Peyer's patch (tissue), 4 donors: ENCODE results near the gene FUT7. TPM values are rescaled to one million over a fixed set of nuclear protein-coding genes. Genes with fewer than 3 reads are reported as not detected.

Source experiments
- DNase-seq, 3 donors: peaks; one replicate each; pipeline ENCODE4 v3.0.0-alpha.2; 2017 to 2019
- H3K27ac ChIP-seq, 4 donors: fragments of 200-600 bp; sonication (generic); one replicate each; pipeline ENCODE4 v1.5.1; 2016 to 2019
- H3K27me3 ChIP-seq, 2 donors: fragments of 200-600 bp; sonication (generic); one replicate each; pipeline ENCODE4 v1.5.1; 2019
- H3K36me3 ChIP-seq, 3 donors: fragments of 200-600 bp; sonication (generic); one replicate each; pipeline ENCODE4 v1.5.1; 2016 to 2019
- H3K4me1 ChIP-seq, 4 donors: fragments of 200-600 bp; sonication (generic); one replicate each; pipeline ENCODE4 v1.5.1; 2016 to 2019
- H3K4me3 ChIP-seq, 4 donors: fragments of 200-600 bp; sonication (generic); 1 replicate in 3 of 4; 2 replicates in 1 of 4; pipeline ENCODE4 v1.5.1; 2016 to 2019; ENCODE audit warnings: mild to moderate bottlenecking in 1 of 4
- H3K9me3 ChIP-seq, 4 donors: fragments of 200-600 bp; sonication (generic); one replicate each; pipeline ENCODE4 v1.5.1; 2016 to 2019; ENCODE audit warnings: mild to moderate bottlenecking in 1 of 4
- CTCF ChIP-seq, 6 experiments: fragments of 450-650 bp in 4 of 6; fragments of 200-600 bp in 2 of 6; sonication (generic) in 1 of 6; IDR thresholded peaks; one replicate each; pipeline ENCODE4 v1.5.1; 2017 to 2019; ENCODE audit warnings: antibody characterized with exemption in 6 of 6, mild to moderate bottlenecking in 3 of 6, moderate library complexity in 1 of 6
- POLR2A ChIP-seq, 2 donors: fragments of 450-650 bp; IDR thresholded peaks; one replicate each; pipeline ENCODE4 v1.5.1; 2017; ENCODE audit warnings: antibody characterized with exemption in 2 of 2, mild to moderate bottlenecking in 2 of 2, moderate library complexity in 2 of 2
- total RNA-seq, 4 donors: library from RNA; depleted of rRNA; stranded (reverse); fragments of >200 nt; gene quantifications; one replicate each; pipeline ENCODE4 v1.1.0, GENCODE V29; 2016

The FUT7 gene
- total RNA-seq, 4 donors from 2014 or later = not detected

GRCh38 chr9:137015976-137016375 is 15.9 kb downstream of the FUT7 start:
- H3K27me3 ChIP-seq = no peaks in the 10 kb centered on the region
- H3K4me1 ChIP-seq = no peaks in the 10 kb centered on the region
- TF ChIP-seq POLR2A (IDR thresholded peaks at IDR 0.05) (no peak), CTCF (IDR thresholded peaks at IDR 0.05) (no peak)
- H3K4me3 ChIP-seq = no peak overlapping the region
- H3K9me3 ChIP-seq = no peaks in the 10 kb centered on the region
- peaks cover 0 to 55% (median 0%) of the 10 kb centered on the region in 3 donors for H3K36me3 ChIP-seq
- no peak for DNase-seq
- no peak overlapping the region for H3K27ac ChIP-seq

- H3K9me3 ChIP-seq = no peaks in the 10 kb centered on the region
- H3K36me3 ChIP-seq = peaks cover 0 to 56% (median 0%) of the 10 kb centered on the region in 3 donors
- TF ChIP-seq POLR2A (IDR thresholded peaks at IDR 0.05) (no peak), CTCF (IDR thresholded peaks at IDR 0.05) (no peak)
- no peaks in the 10 kb centered on the region for H3K27me3 ChIP-seq
- DNase-seq = no peak
- no peak overlapping the region for H3K27ac ChIP-seq
- no peak overlapping the region for H3K4me3 ChIP-seq
- no peaks in the 10 kb centered on the region for H3K4me1 ChIP-seq
Observed at GRCh38 chr9:137015540-137015930, 16.4 kb downstream of the FUT7 start.

GRCh38 chr9:137014776-137015539 is 16.9 kb downstream of the FUT7 start:
- Histone ChIP-seq H3K9me3 (no peaks in the 10 kb centered on the region), H3K4me1 (no peaks in the 10 kb centered on the region), H3K4me3 (no peak overlapping the region), H3K27ac (no peak overlapping the region), H3K36me3 (peaks cover 0 to 56% (median 0%) of the 10 kb centered on the region in 3 donors), H3K27me3 (no peaks in the 10 kb centered on the region)
- no peak for DNase-seq
- no peak for TF ChIP-seq CTCF (IDR thresholded peaks at IDR 0.05)

- no peaks in the 10 kb centered on the region for H3K9me3 ChIP-seq
- TF ChIP-seq POLR2A (IDR thresholded peaks at IDR 0.05) (no peak), CTCF (IDR thresholded peaks at IDR 0.05) (no peak)
- H3K27ac ChIP-seq = no peak overlapping the region
- DNase-seq = no peak
- no peaks in the 10 kb centered on the region for H3K4me1 ChIP-seq
- no peaks in the 10 kb centered on the region for H3K27me3 ChIP-seq
- peaks cover 0 to 62% (median 0%) of the 10 kb centered on the region in 3 donors for H3K36me3 ChIP-seq
- no peak overlapping the region for H3K4me3 ChIP-seq
Observed at GRCh38 chr9:137014166-137014565, 17.7 kb downstream of the FUT7 start.

- H3K4me3 ChIP-seq = no peak overlapping the region
- H3K27ac ChIP-seq = no peak overlapping the region
- no peaks in the 10 kb centered on the region for H3K9me3 ChIP-seq
- H3K27me3 ChIP-seq = no peaks in the 10 kb centered on the region
- no peaks in the 10 kb centered on the region for H3K4me1 ChIP-seq
- H3K36me3 ChIP-seq = peaks cover 0 to 66% (median 0%) of the 10 kb centered on the region in 3 donors
- TF ChIP-seq POLR2A (IDR thresholded peaks at IDR 0.05) (no peak), CTCF (IDR thresholded peaks at IDR 0.05) (no peak)
- no peak for DNase-seq
Observed at GRCh38 chr9:137013571-137013940, 18.3 kb downstream of the FUT7 start.
